ENCODE results near the gene SPSB1.

GRCh38 chr1:9278585-9279153 is 14.0 kb upstream of the SPSB1 start:
- TF ChIP-seq EP300 (IDR thresholded peaks at IDR 0.05) (no peak), CTCF (IDR thresholded peaks at IDR 0.05) (no peak), POLR2A (IDR thresholded peaks at IDR 0.05) (no peak)
